ENCODE results near the gene PSMB9.
"Not testable (repeated sequence)": the region's sequence is repeated elsewhere in the genome, so short reads cannot be mapped to it uniquely, and the experiment has no call there.

Gene PSMB9

GRCh38 chr6:32853541-32854375, at the start of gene PSMB9, which contains the start of gene TAP1:
TSS of gene PSMB9 (plus strand) at chr6:32854192. CDS start at chr6:32854230, 38 bp downstream.
TSS of gene TAP1 (minus strand) at chr6:32853704. CDS start at chr6:32853636, 68 bp downstream.
- H3K4me3 ChIP-seq (IDR thresholded peaks at IDR 0.05; ENCODE audit: insufficient read depth, low read depth, low read length): peak within 1 kb of the TSS; percentile 26
- peak within 1 kb of the TSS; percentile 75 for H3K9ac ChIP-seq
- peak within 1 kb of the TSS; percentile 90 for H3K4me2 ChIP-seq
- H3K27me3 ChIP-seq (ENCODE audit: insufficient read depth, low read depth): no peaks in the 10 kb centered on the region
- H3K79me2 ChIP-seq (ENCODE audit: insufficient read depth, low read depth): peaks cover 31% of the 10 kb centered on the region
- peak within 1 kb of the TSS; percentile 67 for H3K27ac ChIP-seq
- H2AFZ ChIP-seq (ENCODE audit: low read depth): peak within 1 kb of the TSS; percentile 72
- no peaks in the 10 kb centered on the region; the same call in 1 of the 2 replicates for H3K36me3 ChIP-seq (ENCODE audit: insufficient read depth)
- peaks cover 22% of the 10 kb centered on the region for H3K4me1 ChIP-seq (ENCODE audit: low read depth, poor library complexity, severe bottlenecking)
- TF ChIP-seq, protein P1, sequence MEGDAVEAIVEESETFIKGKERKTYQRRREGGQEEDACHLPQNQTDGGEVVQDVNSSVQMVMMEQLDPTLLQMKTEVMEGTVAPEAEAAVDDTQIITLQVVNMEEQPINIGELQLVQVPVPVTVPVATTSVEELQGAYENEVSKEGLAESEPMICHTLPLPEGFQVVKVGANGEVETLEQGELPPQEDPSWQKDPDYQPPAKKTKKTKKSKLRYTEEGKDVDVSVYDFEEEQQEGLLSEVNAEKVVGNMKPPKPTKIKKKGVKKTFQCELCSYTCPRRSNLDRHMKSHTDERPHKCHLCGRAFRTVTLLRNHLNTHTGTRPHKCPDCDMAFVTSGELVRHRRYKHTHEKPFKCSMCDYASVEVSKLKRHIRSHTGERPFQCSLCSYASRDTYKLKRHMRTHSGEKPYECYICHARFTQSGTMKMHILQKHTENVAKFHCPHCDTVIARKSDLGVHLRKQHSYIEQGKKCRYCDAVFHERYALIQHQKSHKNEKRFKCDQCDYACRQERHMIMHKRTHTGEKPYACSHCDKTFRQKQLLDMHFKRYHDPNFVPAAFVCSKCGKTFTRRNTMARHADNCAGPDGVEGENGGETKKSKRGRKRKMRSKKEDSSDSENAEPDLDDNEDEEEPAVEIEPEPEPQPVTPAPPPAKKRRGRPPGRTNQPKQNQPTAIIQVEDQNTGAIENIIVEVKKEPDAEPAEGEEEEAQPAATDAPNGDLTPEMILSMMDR (conservative IDR thresholded peaks at IDR 0.05; ENCODE audit: low read depth, low read length): peak; percentile 56
- H4K20me1 ChIP-seq (ENCODE audit: insufficient read depth): no peaks in the 10 kb centered on the region

DNA sequence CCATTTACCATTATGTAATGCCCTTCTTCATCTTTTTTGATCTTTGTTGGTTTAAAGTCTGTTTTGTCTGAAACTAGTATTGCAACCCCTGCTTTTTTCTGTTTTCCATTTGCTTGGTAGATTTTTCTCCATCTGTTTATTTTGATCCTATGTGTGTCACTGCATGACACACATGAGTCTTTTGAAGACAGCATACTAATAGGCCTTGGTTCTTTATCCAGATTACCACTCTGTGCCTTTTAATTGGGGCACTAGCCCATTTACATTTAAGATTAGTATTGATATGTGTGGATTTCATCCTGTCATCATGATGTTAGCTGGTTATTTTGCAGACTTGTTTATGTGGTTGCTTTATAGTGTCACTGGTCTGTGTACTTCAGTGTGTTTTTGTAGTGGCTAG, 48.6 kb upstream of the PSMB9 start:
- not testable (repeated sequence) for H3K4me1 ChIP-seq (ENCODE audit: low read depth, poor library complexity, severe bottlenecking); H3K27ac ChIP-seq; H3K4me2 ChIP-seq; H3K79me2 ChIP-seq (ENCODE audit: insufficient read depth, low read depth); H3K36me3 ChIP-seq (ENCODE audit: insufficient read depth); H3K4me3 ChIP-seq (IDR thresholded peaks at IDR 0.05; ENCODE audit: insufficient read depth, low read depth, low read length); H3K27me3 ChIP-seq (ENCODE audit: insufficient read depth, low read depth); H4K20me1 ChIP-seq (ENCODE audit: insufficient read depth); H3K9ac ChIP-seq; H2AFZ ChIP-seq (ENCODE audit: low read depth)

- H3K27me3 ChIP-seq (ENCODE audit: insufficient read depth, low read depth): no peaks in the 10 kb centered on the region
- TF ChIP-seq, protein P1 (conservative IDR thresholded peaks at IDR 0.05; ENCODE audit: low read depth, low read length): no peak
- H3K4me2 ChIP-seq: no peak overlapping the region
- no peaks in the 10 kb centered on the region for H3K4me1 ChIP-seq (ENCODE audit: low read depth, poor library complexity, severe bottlenecking)
- H3K79me2 ChIP-seq (ENCODE audit: insufficient read depth, low read depth): no peaks in the 10 kb centered on the region
- no peak overlapping the region for H2AFZ ChIP-seq (ENCODE audit: low read depth)
- no peak overlapping the region for H3K27ac ChIP-seq
- H4K20me1 ChIP-seq (ENCODE audit: insufficient read depth): no peaks in the 10 kb centered on the region
- no peaks in the 10 kb centered on the region for H3K36me3 ChIP-seq (ENCODE audit: insufficient read depth)
- H3K4me3 ChIP-seq (IDR thresholded peaks at IDR 0.05; ENCODE audit: insufficient read depth, low read depth, low read length): no peak overlapping the region
- H3K9ac ChIP-seq: no peak overlapping the region
Observed at GRCh38 chr6:32807020-32807580, 46.9 kb upstream of the PSMB9 start.

DNA sequence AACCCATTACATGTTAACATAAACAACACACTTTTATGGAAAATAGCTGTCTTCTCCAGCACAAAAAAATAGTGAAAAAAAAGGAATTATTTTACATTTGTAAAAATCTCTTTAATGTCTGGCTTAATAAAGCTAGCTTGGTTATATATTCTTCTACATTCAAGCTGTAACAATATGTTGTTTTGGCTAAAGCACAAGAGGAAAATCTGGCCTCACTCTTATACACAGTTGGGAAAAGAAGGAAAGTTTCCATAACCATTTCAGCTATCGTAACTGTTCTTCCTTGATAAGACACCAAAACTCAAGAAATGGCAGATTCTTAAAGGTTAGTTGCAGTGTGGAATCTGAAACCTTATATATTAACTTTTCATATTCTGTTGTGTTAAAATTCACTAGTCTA, 44.8 kb upstream of the PSMB9 start:
- Histone ChIP-seq H2AFZ (ENCODE audit: low read depth) (no peak overlapping the region), H3K79me2 (ENCODE audit: insufficient read depth, low read depth) (no peaks in the 10 kb centered on the region), H3K4me3 (IDR thresholded peaks at IDR 0.05; ENCODE audit: insufficient read depth, low read depth, low read length) (no peak overlapping the region), H3K9ac (no peak overlapping the region), H3K36me3 (ENCODE audit: insufficient read depth) (no peaks in the 10 kb centered on the region), H3K27ac (no peak overlapping the region), H3K4me1 (ENCODE audit: low read depth, poor library complexity, severe bottlenecking) (no peaks in the 10 kb centered on the region), H4K20me1 (ENCODE audit: insufficient read depth) (no peaks in the 10 kb centered on the region), H3K4me2 (no peak overlapping the region), H3K27me3 (ENCODE audit: insufficient read depth, low read depth) (no peaks in the 10 kb centered on the region)
- TF ChIP-seq, protein P1 (conservative IDR thresholded peaks at IDR 0.05; ENCODE audit: low read depth, low read length): no peak

DNA sequence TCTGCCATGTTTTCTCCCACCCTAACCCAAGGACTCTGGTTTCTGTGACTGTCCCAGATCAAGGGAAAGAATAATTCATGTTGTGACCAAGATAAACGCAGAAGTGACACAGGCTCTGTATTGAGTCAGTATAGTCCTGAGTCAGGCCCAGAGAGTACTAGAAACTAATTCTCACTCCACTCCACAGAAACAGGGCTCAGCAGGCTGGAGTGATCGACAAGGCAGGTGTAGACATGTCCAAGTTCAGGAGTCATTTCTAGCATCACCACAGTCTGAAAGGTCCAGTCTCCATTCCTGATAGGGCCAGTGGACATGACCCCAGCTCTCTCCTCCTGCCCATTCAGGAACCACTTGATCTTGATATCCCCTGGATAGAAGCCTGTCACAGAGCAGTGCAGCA, 39.8 kb upstream of the PSMB9 start:
- Histone ChIP-seq H3K4me1 (ENCODE audit: low read depth, poor library complexity, severe bottlenecking) (no peaks in the 10 kb centered on the region), H3K27ac (no peak overlapping the region), H3K4me3 (IDR thresholded peaks at IDR 0.05; ENCODE audit: insufficient read depth, low read depth, low read length) (no peak overlapping the region)

More for the DNA sequence above, 39.8 kb upstream of the PSMB9 start:
- Histone ChIP-seq H4K20me1 (ENCODE audit: insufficient read depth) (no peaks in the 10 kb centered on the region), H3K36me3 (ENCODE audit: insufficient read depth) (no peaks in the 10 kb centered on the region), H3K79me2 (ENCODE audit: insufficient read depth, low read depth) (no peaks in the 10 kb centered on the region), H3K27me3 (ENCODE audit: insufficient read depth, low read depth) (no peaks in the 10 kb centered on the region), H3K9ac (no peak overlapping the region), H3K4me2 (no peak overlapping the region), H2AFZ (ENCODE audit: low read depth) (no peak overlapping the region)
- TF ChIP-seq, protein P1 (conservative IDR thresholded peaks at IDR 0.05; ENCODE audit: low read depth, low read length): no peak

All from KMS-11 (cell line).